K562 (cell line): Measurements from ENCODE around the gene ACSF2. TPM values are rescaled to one million over a fixed set of nuclear protein-coding genes. Genes with fewer than 3 reads are reported as not detected.
A peak's percentile ranks its signal among the peaks of the same experiment; 100 is the strongest.

Source experiments
- ATAC-seq: fragments of 200-7000 bp; cut with Tn5 transposase; 3 replicates; pipeline ENCODE4 v1.9.1; 2020; ENCODE audit warnings: moderate library complexity
- Bru-seq: library from RNA; stranded (reverse); fragments of 400-500 nt; gene quantifications from one replicate; lab custom pipeline; 2021; lab: Mats Ljungman, UMichigan
- BruChase-seq, 2 experiments: library from RNA; stranded (reverse); fragments of 400-500 nt; gene quantifications; one replicate each; lab custom pipeline; 2021; lab: Mats Ljungman, UMichigan
- BruUV-seq: library from RNA; stranded (reverse); fragments of 400-500 nt; replicated peaks from 2 replicates; lab custom pipeline; 2021; lab: Mats Ljungman, UMichigan
- CTCF ChIA-PET: fragments of 300-600 bp; formaldehyde crosslinking; extraction: SDS; loops from one replicate; lab custom pipeline; 2021; ENCODE audit warnings: low intra/inter-chr PET ratio; lab: Yijun Ruan, JAX
- POLR2A ChIA-PET: fragments of 300-600, 350-650 bp; sonication (Branson Sonifier 250); formaldehyde crosslinking; extraction: SDS; loops from one replicate; lab custom pipeline; 2021; ENCODE audit warnings: antibody characterized with exemption, inconsistent platforms; lab: Yijun Ruan, JAX
- DNase-seq, 4 experiments: peaks; one replicate each; pipeline versions ENCODE4 v3.0.0 to v3.0.0-alpha.2; 2011 to 2018; ENCODE audit warnings: low spot score in 3 of 4, mixed read lengths in 3 of 4; ENCODE audit errors: extremely low read depth in 1 of 4
- FAIRE-seq: peaks from 2 replicates; lab custom pipeline; 2011; peaks lifted over from hg19 to GRCh38; lab: Jason Lieb, UNC
- H2AFZ ChIP-seq: 2 replicates; pipeline ENCODE4 v1.6.0; 2011; ENCODE audit warnings: low read depth, low read length, control low read depth, inconsistent platforms
- H3K27ac ChIP-seq: fragments of 200-600 bp; 3 replicates; pipeline ENCODE4 v1.8.0; 2011; ENCODE audit warnings: low read depth, mild to moderate bottlenecking, control low read depth, inconsistent platforms, low read length, moderate library complexity, mixed read lengths; ENCODE audit errors: extremely low read depth
- H3K27me3 ChIP-seq, 2 experiments: fragments of 300-600 bp in 1 of 2; 2 replicates in 1 of 2; 3 replicates in 1 of 2; pipeline versions ENCODE4 v1.6.0 to v1.8.0; 2011; ENCODE audit warnings: inconsistent platforms in 2 of 2, low read length in 2 of 2, mild to moderate bottlenecking in 1 of 2, mixed read lengths in 1 of 2, moderate library complexity in 1 of 2; ENCODE audit not compliant: control insufficient read depth in 2 of 2, insufficient read depth in 2 of 2
- H3K36me3 ChIP-seq: fragments of 300-600 bp; 3 replicates; pipeline ENCODE4 v1.8.0; 2011; ENCODE audit warnings: mild to moderate bottlenecking, low read length, inconsistent platforms; ENCODE audit not compliant: control insufficient read depth, insufficient read depth
- H3K4me1 ChIP-seq, 2 experiments: fragments of 200-600 bp in 1 of 2; replicated peaks in 1 of 2; 2 replicates in 1 of 2; 3 replicates in 1 of 2; pipeline versions ENCODE4 v1.5.1 to v1.8.0; 2011; ENCODE audit warnings: inconsistent platforms in 2 of 2, low read length in 2 of 2, mild to moderate bottlenecking in 1 of 2, mixed read lengths in 1 of 2, moderate library complexity in 1 of 2; ENCODE audit not compliant: control insufficient read depth in 2 of 2, insufficient read depth in 2 of 2
- H3K4me2 ChIP-seq: 2 replicates; pipeline ENCODE4 v1.6.1; 2011; ENCODE audit warnings: low read length, control low read depth, inconsistent platforms, mixed read lengths; ENCODE audit not compliant: insufficient read depth
- H3K4me3 ChIP-seq: fragments of 200-600 bp; sonication (generic), shearing (Covaris generic); 2 replicates; pipeline ENCODE4 v1.5.1; 2016; ENCODE audit warnings: control low read depth, inconsistent platforms
- H3K79me2 ChIP-seq: fragments of 200-600 bp; 3 replicates; pipeline ENCODE4 v1.8.0; 2011; ENCODE audit warnings: low read length, inconsistent platforms; ENCODE audit not compliant: control insufficient read depth, insufficient read depth
- H3K9ac ChIP-seq, 2 experiments: 2 replicates each; pipeline versions ENCODE4 v1.6.0 to v1.6.1; 2011; ENCODE audit warnings: low read depth in 2 of 2, low read length in 2 of 2, control low read depth in 1 of 2, inconsistent platforms in 1 of 2, mild to moderate bottlenecking in 1 of 2, mixed read lengths in 1 of 2; ENCODE audit not compliant: insufficient read depth in 1 of 2
- H3K9me1 ChIP-seq: one replicate; pipeline ENCODE4 v1.6.0; 2011; ENCODE audit warnings: inconsistent platforms, mild to moderate bottlenecking, low read length, moderate library complexity; ENCODE audit not compliant: control insufficient read depth, insufficient read depth
- H3K9me3 ChIP-seq: replicated peaks from 2 replicates; pipeline ENCODE4 v1.5.1; 2011; ENCODE audit warnings: low read depth, low read length, inconsistent platforms; ENCODE audit not compliant: control insufficient read depth, insufficient read depth
- H4K20me1 ChIP-seq: replicated peaks from 2 replicates; pipeline ENCODE4 v1.6.1; 2011; ENCODE audit warnings: low read length, inconsistent platforms, mixed read lengths; ENCODE audit not compliant: control insufficient read depth, insufficient read depth
- CHD2 ChIP-seq: IDR thresholded peaks from 2 replicates; pipeline ENCODE4 v1.6.1; 2011; ENCODE audit warnings: low read depth, low read length
- NKRF ChIP-seq: fragments of 450-650 bp; IDR thresholded peaks from 2 replicates; pipeline ENCODE4 v1.6.1; 2016; ENCODE audit warnings: borderline replicate concordance
- POLR2B ChIP-seq: fragments of 450-650 bp; IDR thresholded peaks from 2 replicates; pipeline ENCODE4 v1.6.1; 2018; ENCODE audit warnings: low read depth; ENCODE audit not compliant: partially characterized antibody
- RB1 ChIP-seq: fragments of 450-650 bp; IDR thresholded peaks from 2 replicates; pipeline ENCODE4 v1.6.1; 2017; ENCODE audit warnings: low read depth, mild to moderate bottlenecking
- RHOXF2B ChIP-seq: fragments of 250-450 bp; sonication (Bioruptor Pico); conservative IDR thresholded peaks from 2 replicates; pipeline ENCODE4 v1.5.1; 2021
- RNF2 ChIP-seq: sonication (generic); IDR thresholded peaks from 2 replicates; pipeline ENCODE4 v1.6.1; 2016
- TAL1 ChIP-seq: fragments of 450-650 bp; IDR thresholded peaks from 2 replicates; pipeline ENCODE4 v1.6.1; 2016; ENCODE audit warnings: mild to moderate bottlenecking
- ZNF253 ChIP-seq: fragments of 250-450 bp; sonication (Bioruptor Pico); conservative IDR thresholded peaks from 2 replicates; pipeline ENCODE4 v1.6.1; 2021; ENCODE audit warnings: mild to moderate bottlenecking
- ZNF347 ChIP-seq: fragments of 450-650 bp; formaldehyde crosslinking; IDR thresholded peaks from 2 replicates; pipeline ENCODE4 v1.4.0; 2020; ENCODE audit warnings: low read depth, mild to moderate bottlenecking, moderate library complexity
- ZNF395 ChIP-seq: fragments of 200-800 bp; sonication (Bioruptor generic); IDR thresholded peaks from 2 replicates; pipeline ENCODE4 v1.6.1; 2017; ENCODE audit warnings: missing genetic modification characterization, missing compliant biosample characterization
- ZNF431 ChIP-seq: sonication (generic); formaldehyde crosslinking; IDR thresholded peaks from 2 replicates; pipeline ENCODE4 v1.8.0; 2022; ENCODE audit warnings: mild to moderate bottlenecking, missing genetic modification reagents
- ZNF561 ChIP-seq: fragments of 450-650 bp; formaldehyde crosslinking; conservative IDR thresholded peaks from 2 replicates; pipeline ENCODE4 v1.4.0; 2020; ENCODE audit warnings: mild to moderate bottlenecking, moderate library complexity
- WGBS: fragments of 100-300 bp; shearing (Covaris generic); methylation state at CpG from one replicate; pipeline ENCODE4 v1.1.6; 2016; ENCODE audit warnings: low coverage, mixed read lengths; ENCODE audit not compliant: insufficient coverage; ENCODE audit errors: missing lambda C conversion rate; 5-methylcytosine and 5-hydroxymethylcytosine counted together
- in situ Hi-C: fragments of 300-500 bp; cut with MboI; formaldehyde crosslinking; loops from 4 replicates; pipeline ENCODE4 v1.15.0; 2018; ENCODE audit warnings: inconsistent platforms, mixed read lengths
- intact Hi-C: fragments of 100-400 bp; cut with micrococcal nuclease; formaldehyde crosslinking; loops from 2 replicates; pipeline ENCODE4 v1.14.2; 2022
- long read RNA-seq, 3 experiments: library from polyadenylated mRNA in 2 of 3; library from RNA in 1 of 3; unstranded in 2 of 3; stranded (forward) in 1 of 3; transcript quantifications; one replicate each; pipeline ENCODE4 v2.0.0, GENCODE V29; 2019 to 2022
- polyA minus RNA-seq, 3 experiments: library from RNA; depleted of rRNA, polyadenylated mRNA; stranded (reverse); fragments of >200 nt; gene quantifications; 2 replicates each; pipeline ENCODE4 v1.2.3, GENCODE V29; 2011
- polyA plus RNA-seq, 8 experiments: library from polyadenylated mRNA; depleted of rRNA in 4 of 8; stranded (reverse) in 5 of 8; unstranded in 3 of 8; fragments of >200 nt; fragmentation: Nextera tagmentation in 2 of 8; fragmentation: Illumina TruSeq in 1 of 8; extraction: Ambion mirVana in 2 of 8; extraction: Trizol in 1 of 8; gene quantifications; 2 replicates each; pipeline versions ENCODE4 v1.2.1 to v1.2.3, GENCODE V29; 2011 to 2014; ENCODE audit warnings: inconsistent platforms in 1 of 8, missing spikeins in 1 of 8
- total RNA-seq, 7 experiments: library from RNA; depleted of rRNA in 6 of 7; stranded (reverse); fragments of >200 nt in 6 of 7; fragmentation: Illumina TruSeq in 2 of 7; extraction: Trizol in 2 of 7; gene quantifications; 2 replicates each; pipeline versions ENCODE4 v1.2.1 to v1.2.3, GENCODE V29; 2011 to 2021; ENCODE audit warnings: low replicate concordance in 1 of 7

ACSF2 gene, protein sequence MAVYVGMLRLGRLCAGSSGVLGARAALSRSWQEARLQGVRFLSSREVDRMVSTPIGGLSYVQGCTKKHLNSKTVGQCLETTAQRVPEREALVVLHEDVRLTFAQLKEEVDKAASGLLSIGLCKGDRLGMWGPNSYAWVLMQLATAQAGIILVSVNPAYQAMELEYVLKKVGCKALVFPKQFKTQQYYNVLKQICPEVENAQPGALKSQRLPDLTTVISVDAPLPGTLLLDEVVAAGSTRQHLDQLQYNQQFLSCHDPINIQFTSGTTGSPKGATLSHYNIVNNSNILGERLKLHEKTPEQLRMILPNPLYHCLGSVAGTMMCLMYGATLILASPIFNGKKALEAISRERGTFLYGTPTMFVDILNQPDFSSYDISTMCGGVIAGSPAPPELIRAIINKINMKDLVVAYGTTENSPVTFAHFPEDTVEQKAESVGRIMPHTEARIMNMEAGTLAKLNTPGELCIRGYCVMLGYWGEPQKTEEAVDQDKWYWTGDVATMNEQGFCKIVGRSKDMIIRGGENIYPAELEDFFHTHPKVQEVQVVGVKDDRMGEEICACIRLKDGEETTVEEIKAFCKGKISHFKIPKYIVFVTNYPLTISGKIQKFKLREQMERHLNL
- total RNA-seq (2011; cell fraction: chromatin; rRNA removed; ENCODE audit: low replicate concordance), result 7.3 and 27.3 TPM in 2 replicates
- total RNA-seq (2011; cell fraction: nucleolus; rRNA removed), result 14.8 and 20.1 TPM in 2 replicates
- 10.8 and 12.2 TPM in 2 replicates for total RNA-seq (2011; cell fraction: nucleoplasm; rRNA removed)
- total RNA-seq (2014; rRNA removed) (3.1 and 5.0 TPM in 2 replicates), total RNA-seq (2014; rRNA removed; fragmentation: Illumina TruSeq; extraction: Trizol) (2.3 and 2.9 TPM in 2 replicates), total RNA-seq (2015; rRNA removed; fragmentation: Illumina TruSeq; extraction: Trizol) (4.1 and 4.4 TPM in 2 replicates), total RNA-seq (2021) (6.1 and 6.2 TPM in 2 replicates), polyA plus RNA-seq (2011; rRNA removed) (3.5 and 11.4 TPM in 2 replicates), polyA plus RNA-seq (2014; fragmentation: Illumina TruSeq; extraction: Trizol) (3.0 and 5.4 TPM in 2 replicates), polyA plus RNA-seq (2014; fragmentation: Nextera tagmentation; extraction: Ambion mirVana) (1 to 10 TPM in 1 of 2 experiments, under 1 TPM in 1; 0.89 to 1.5 TPM), polyA plus RNA-seq (2014; rRNA removed) (4.9 and 7.2 TPM in 2 replicates), polyA minus RNA-seq (2011; rRNA and poly(A)+ RNA removed) (6.7 and 8.8 TPM in 2 replicates), Bru-seq, nascent RNA (percentile 49 among the genes with signal in this experiment), BruChase-seq, experiment 1, labeled RNA remaining after a 2-hour chase (percentile 45 among the genes with signal in this experiment), BruChase-seq, experiment 2, labeled RNA remaining after a 6-hour chase (percentile 46 among the genes with signal in this experiment)
- polyA plus RNA-seq (2011; cell fraction: cytosol; rRNA removed), result 5.9 and 9.2 TPM in 2 replicates
- polyA plus RNA-seq (2011; cell fraction: nucleus; rRNA removed), result 22.4 and 48.3 TPM in 2 replicates
- polyA plus RNA-seq (2012), result 4.7 and 17.1 TPM in 2 replicates
- 3.3 and 5.7 TPM in 2 replicates for polyA minus RNA-seq (2011; cell fraction: cytosol; rRNA and poly(A)+ RNA removed)
- 12.0 and 22.5 TPM in 2 replicates for polyA minus RNA-seq (2011; cell fraction: nucleus; rRNA and poly(A)+ RNA removed)
- long read RNA-seq, experiment 1, partial matches to known transcripts, result 1 of 1 reads
- long read RNA-seq, experiment 1, other reads (novel, unspliced or antisense), result 0 of 1 reads
- long read RNA-seq, experiment 2, partial matches to known transcripts, result 0 of 2 reads
- long read RNA-seq, experiment 2, other reads (novel, unspliced or antisense), result 0 of 2 reads
- long read RNA-seq, experiment 3, partial matches to known transcripts, result 0 of 1 reads
- long read RNA-seq, experiment 3, other reads (novel, unspliced or antisense), result 1 of 1 reads

DNA sequence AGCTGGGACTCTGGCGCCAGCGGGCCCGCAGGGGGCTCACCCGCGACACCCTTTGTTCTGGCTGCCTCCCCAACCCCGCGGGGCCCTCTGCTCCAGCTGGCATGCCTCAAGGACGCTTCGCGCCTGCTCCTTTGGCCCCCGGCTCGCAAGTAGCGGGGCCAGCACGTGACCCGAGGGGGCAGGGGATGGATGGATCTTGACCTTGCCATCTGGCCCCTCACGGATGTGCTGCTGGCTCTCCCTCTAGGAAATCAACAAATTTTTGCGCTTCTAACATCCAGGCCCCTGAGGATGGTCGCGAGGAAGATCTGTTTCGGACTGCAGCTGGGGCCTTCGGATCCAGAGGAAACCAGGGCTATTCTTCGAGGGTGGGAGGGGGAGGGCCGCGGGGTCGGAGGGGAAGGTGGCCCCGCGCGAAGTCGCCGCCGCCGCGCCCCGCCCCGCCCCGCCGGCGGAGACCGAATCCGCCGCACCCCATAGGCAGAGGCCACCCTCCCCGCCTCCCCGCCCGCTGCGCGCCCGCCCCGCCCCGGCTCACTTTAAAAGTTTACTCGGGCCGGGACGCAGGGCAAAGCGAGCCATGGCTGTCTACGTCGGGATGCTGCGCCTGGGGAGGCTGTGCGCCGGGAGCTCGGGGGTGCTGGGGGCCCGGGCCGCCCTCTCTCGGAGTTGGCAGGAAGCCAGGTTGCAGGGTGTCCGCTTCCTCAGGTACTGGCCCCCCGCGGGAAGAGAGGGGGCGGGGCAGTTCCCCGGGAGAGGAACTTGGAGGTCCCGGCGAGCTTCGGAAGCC, at the start of gene ACSF2:
TSS of gene ACSF2 (plus strand) at position 537 of the 790 bp plus-strand sequence. CDS start at position 581, 44 bp downstream.
- peak; percentile 78 to 93 (median 90) for DNase-seq
- peak within 1 kb of the TSS; percentile 64 for H3K4me3 ChIP-seq
- H4K20me1 ChIP-seq, result no peaks in the 10 kb centered on the region
- H3K27me3 ChIP-seq, result no peaks in the 10 kb centered on the region
- H3K9me3 ChIP-seq, result no peaks in the 10 kb centered on the region
- H3K4me2 ChIP-seq, result peak within 1 kb of the TSS; percentile 89
- peak; percentile 90 for ATAC-seq
- 26% methylated on average over 30 of the region's 70 CpGs for WGBS
- H3K9me1 ChIP-seq, result no peaks in the 10 kb centered on the region
- BruUV-seq, result TSS peak; percentile 63
- H3K9ac ChIP-seq, result peak within 1 kb of the TSS; percentile 39 to 88; a peak in 3 of 4 replicates
- H3K36me3 ChIP-seq, result no peaks in the 10 kb centered on the region
- H3K4me1 ChIP-seq, result peaks cover 34 to 36% of the 10 kb centered on the region in 2 experiments
- ChIA-PET POLR2A (interaction anchor here (0.6 to 0.7 kb wide), 2 partner anchors 36 to 240 kb away, joined by 3 read pairs; no protein-coding TSS in a partner anchor), CTCF (no interaction called here)
- intact Hi-C loops, result loop anchor here (2.0 kb wide), 2 partner anchors 29 to 53 kb away; partner anchors contain the start of genes LRRC59 and RSAD1
- peak within 1 kb of the TSS; percentile 89 for H2AFZ ChIP-seq
- in situ Hi-C loops, result no loop called here
- FAIRE-seq, result no peak
- H3K27ac ChIP-seq, result peak within 1 kb of the TSS; percentile 26; the same call in 2 of the 3 replicates
- H3K79me2 ChIP-seq, result no peaks in the 10 kb centered on the region
- TF ChIP-seq RHOXF2B (CRISPR knock-in tag) (no peak), POLR2B (no peak), ZNF395 (CRISPR knock-in tag) (peak; percentile 79), NKRF (no peak), RNF2 (no peak), ZNF561 (CRISPR knock-in tag) (no peak), TAL1 (no peak), ZNF253 (CRISPR knock-in tag) (no peak), ZNF347 (CRISPR knock-in tag) (no peak), RB1 (peak; percentile 55; the same call in 1 of the 2 replicates), CHD2 (no peak), ZNF431 (no peak)
